Mammary microvascular endothelial cell (primary cell): Measurements from ENCODE around the gene CENPU. TPM values are rescaled to one million over a fixed set of nuclear protein-coding genes. Genes with fewer than 3 reads are reported as not detected.

Experiments
- total RNA-seq: library from RNA; depleted of rRNA; stranded (reverse); fragments of >200 nt; gene quantifications from 2 replicates; pipeline ENCODE4 v1.2.3, GENCODE V29; 2015

CENPU gene
- total RNA-seq, result 26.2 and 28.2 TPM in 2 replicates

GRCh38 chr4:184733654-184734524 is at the start of gene CENPU:
CENPU (minus strand) TSS chr4:184734096; CDS start chr4:184734062, 34 bp downstream.

GRCh38 chr4:184649026-184649970 is 84.6 kb downstream of the CENPU start, which contains the start of the genes CASP3 and PRIMPOL:
CASP3 (minus strand) TSS chr4:184649447; CDS start chr4:184638453, 10,994 bp downstream.
PRIMPOL (plus strand) TSS chr4:184649738; CDS start chr4:184657141, 7,403 bp downstream.

Other genes with a start within 250 kb of the CENPU start
- gene CASP3, start 84.6 kb downstream of the CENPU start, total RNA-seq, result 50.2 and 63.8 TPM in 2 replicates
- 11.0 and 16.0 TPM in 2 replicates for gene PRIMPOL, start 84.4 kb downstream of the CENPU start, total RNA-seq
- gene ACSL1, start 91.9 kb upstream of the CENPU start, total RNA-seq, result 12.5 and 17.7 TPM in 2 replicates